Smooth muscle cell (in vitro differentiated cells): ENCODE results near the gene NAPB. TPM values are rescaled to one million over a fixed set of nuclear protein-coding genes. Genes with fewer than 3 reads are reported as not detected.

Experiments used
- DNase-seq: peaks from one replicate; lab custom pipeline; 2025; ENCODE audit not compliant: unreplicated experiment; lab: John Stamatoyannopoulos, UW
- H2AFZ ChIP-seq: fragments of 200-600 bp; sonication (generic); 2 replicates; pipeline ENCODE4 v1.6.0; 2016; ENCODE audit warnings: antibody characterized with exemption, low read depth, mild to moderate bottlenecking
- H3F3A ChIP-seq: fragments of 200-600 bp; sonication (generic); 2 replicates; pipeline ENCODE4 v1.6.0; 2017; ENCODE audit warnings: antibody characterized with exemption, low read depth
- H3K27ac ChIP-seq: fragments of 200-600 bp; sonication (generic); 2 replicates; pipeline ENCODE4 v1.5.1; 2016; ENCODE audit warnings: low read depth, mild to moderate bottlenecking
- H3K27me3 ChIP-seq: fragments of 200-600 bp; sonication (generic); 2 replicates; pipeline ENCODE4 v1.6.1; 2016; ENCODE audit warnings: low read depth, mild to moderate bottlenecking
- H3K36me3 ChIP-seq: fragments of 200-600 bp; sonication (generic); 2 replicates; pipeline ENCODE4 v1.5.1; 2016; ENCODE audit warnings: low read depth
- H3K4me1 ChIP-seq: fragments of 200-600 bp; sonication (generic); 2 replicates; pipeline ENCODE4 v1.5.1; 2016; ENCODE audit warnings: low read depth
- H3K4me2 ChIP-seq: fragments of 200-600 bp; sonication (generic); 2 replicates; pipeline ENCODE4 v1.6.0; 2016; ENCODE audit warnings: mild to moderate bottlenecking
- H3K4me3 ChIP-seq: fragments of 200-600 bp; sonication (generic); 2 replicates; pipeline ENCODE4 v1.5.1; 2016; ENCODE audit warnings: mild to moderate bottlenecking
- H3K79me2 ChIP-seq: fragments of 200-600 bp; sonication (generic); 2 replicates; pipeline ENCODE4 v1.6.0; 2016; ENCODE audit warnings: low read depth, mild to moderate bottlenecking
- H3K9ac ChIP-seq: fragments of 200-600 bp; sonication (generic); 2 replicates; pipeline ENCODE4 v1.6.0; 2016; ENCODE audit warnings: low read depth
- H3K9me3 ChIP-seq: fragments of 200-600 bp; sonication (generic); replicated peaks from 2 replicates; pipeline ENCODE4 v1.5.1; 2016; ENCODE audit warnings: low read depth
- H4K20me1 ChIP-seq: fragments of 200-600 bp; sonication (generic); 2 replicates; pipeline ENCODE4 v1.6.0; 2016; ENCODE audit warnings: low read depth
- whole genome bisulfite sequencing: methylation state at CpG from one replicate; pipeline ENCODE4 v1.1.7; 2016; ENCODE audit warnings: low lambda C conversion rate; 5-methylcytosine and 5-hydroxymethylcytosine counted together
- polyA plus RNA-seq: library from polyadenylated mRNA; unstranded; fragments of >200 nt; fragmentation: Nextera tagmentation; extraction: Ambion mirVana; gene quantifications from 2 replicates; pipeline ENCODE4 v1.2.1, GENCODE V29; 2016
- total RNA-seq: library from RNA; depleted of rRNA; stranded (reverse); fragments of >200 nt; gene quantifications from 2 replicates; pipeline ENCODE4 v1.2.3, GENCODE V29; 2014
- TF ChIP-seq, protein P1 (sequence below): fragments of 200-600 bp; sonication (generic); IDR thresholded peaks from 2 replicates; pipeline ENCODE4 v1.5.1; 2017; ENCODE audit warnings: borderline replicate concordance, mild to moderate bottlenecking, antibody characterized with exemption; ENCODE audit not compliant: insufficient read depth, poor library complexity, severe bottlenecking

The NAPB gene
- total and polyA plus RNA-seq, 2 experiments from 2014 or later, result 0.65 to 11.4 TPM

- Histone ChIP-seq H3K9ac (no peak overlapping the region), H3K36me3 (no peaks in the 10 kb centered on the region), H3K27me3 (no peaks in the 10 kb centered on the region), H3K79me2 (no peaks in the 10 kb centered on the region), H3K4me2 (no peak overlapping the region), H3F3A (no peaks in the 10 kb centered on the region), H2AFZ (no peak overlapping the region), H4K20me1 (no peaks in the 10 kb centered on the region), H3K27ac (no peak overlapping the region), H3K4me1 (no peaks in the 10 kb centered on the region), H3K4me3 (no peak overlapping the region), H3K9me3 (no peaks in the 10 kb centered on the region)
- no peak for DNase-seq
- TF ChIP-seq, protein P1, sequence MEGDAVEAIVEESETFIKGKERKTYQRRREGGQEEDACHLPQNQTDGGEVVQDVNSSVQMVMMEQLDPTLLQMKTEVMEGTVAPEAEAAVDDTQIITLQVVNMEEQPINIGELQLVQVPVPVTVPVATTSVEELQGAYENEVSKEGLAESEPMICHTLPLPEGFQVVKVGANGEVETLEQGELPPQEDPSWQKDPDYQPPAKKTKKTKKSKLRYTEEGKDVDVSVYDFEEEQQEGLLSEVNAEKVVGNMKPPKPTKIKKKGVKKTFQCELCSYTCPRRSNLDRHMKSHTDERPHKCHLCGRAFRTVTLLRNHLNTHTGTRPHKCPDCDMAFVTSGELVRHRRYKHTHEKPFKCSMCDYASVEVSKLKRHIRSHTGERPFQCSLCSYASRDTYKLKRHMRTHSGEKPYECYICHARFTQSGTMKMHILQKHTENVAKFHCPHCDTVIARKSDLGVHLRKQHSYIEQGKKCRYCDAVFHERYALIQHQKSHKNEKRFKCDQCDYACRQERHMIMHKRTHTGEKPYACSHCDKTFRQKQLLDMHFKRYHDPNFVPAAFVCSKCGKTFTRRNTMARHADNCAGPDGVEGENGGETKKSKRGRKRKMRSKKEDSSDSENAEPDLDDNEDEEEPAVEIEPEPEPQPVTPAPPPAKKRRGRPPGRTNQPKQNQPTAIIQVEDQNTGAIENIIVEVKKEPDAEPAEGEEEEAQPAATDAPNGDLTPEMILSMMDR, result no peak
- 91% methylated on average over 2 of the region's 2 CpGs for WGBS
Measured at GRCh38 chr20:23440004-23440403, 18.7 kb upstream of the NAPB start.

DNA sequence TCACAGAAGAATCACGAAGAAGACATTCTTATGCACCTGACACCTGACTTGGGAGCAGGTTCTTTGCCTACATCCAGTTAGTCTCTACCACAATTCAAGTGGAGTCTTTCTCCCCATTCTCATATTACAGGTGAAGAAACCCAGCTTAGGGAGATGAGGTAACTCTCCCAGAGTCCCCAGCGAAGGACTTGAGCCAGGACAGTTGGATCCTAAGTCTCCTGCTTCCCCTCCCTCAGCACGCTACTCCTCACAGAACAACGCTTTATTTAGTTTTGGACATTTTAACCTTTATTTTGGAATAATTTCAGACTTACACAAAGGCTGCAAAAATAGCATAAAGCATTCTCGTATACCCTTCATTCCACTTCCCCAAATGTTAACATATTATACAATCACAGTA, 17.4 kb upstream of the NAPB start:
- H3K9me3 ChIP-seq, result no peaks in the 10 kb centered on the region
- DNase-seq, result no peak
- no peak overlapping the region for H3K4me3 ChIP-seq
- no peaks in the 10 kb centered on the region for H4K20me1 ChIP-seq
- H3F3A ChIP-seq, result no peaks in the 10 kb centered on the region
- 80% methylated on average over 5 of the region's 5 CpGs for WGBS
- H3K27me3 ChIP-seq, result no peaks in the 10 kb centered on the region
- H3K36me3 ChIP-seq, result no peaks in the 10 kb centered on the region
- H3K4me1 ChIP-seq, result no peaks in the 10 kb centered on the region
- TF ChIP-seq, protein P1, result no peak
- H3K79me2 ChIP-seq, result no peaks in the 10 kb centered on the region
- H3K9ac ChIP-seq, result no peak overlapping the region
- no peak overlapping the region for H3K27ac ChIP-seq
- H2AFZ ChIP-seq, result no peak overlapping the region
- H3K4me2 ChIP-seq, result no peak overlapping the region

- Histone ChIP-seq H3K4me3 (no peak overlapping the region), H3K4me1 (no peaks in the 10 kb centered on the region)
- 91% methylated on average over 9 of the region's 9 CpGs for WGBS
Measured at GRCh38 chr20:23437126-23437899, 16.0 kb upstream of the NAPB start.

More at GRCh38 chr20:23437126-23437899, 16.0 kb upstream of the NAPB start:
- Histone ChIP-seq H3F3A (no peaks in the 10 kb centered on the region), H3K27me3 (no peaks in the 10 kb centered on the region), H3K4me2 (no peak overlapping the region), H2AFZ (no peak overlapping the region), H4K20me1 (no peaks in the 10 kb centered on the region), H3K27ac (no peak overlapping the region), H3K9me3 (no peaks in the 10 kb centered on the region), H3K79me2 (no peaks in the 10 kb centered on the region), H3K36me3 (no peaks in the 10 kb centered on the region), H3K9ac (no peak overlapping the region)
- no peak for DNase-seq
- TF ChIP-seq, protein P1, result no peak
